ENCODE data around the gene TNKS1BP1. TPM values are rescaled to one million over a fixed set of nuclear protein-coding genes. Genes with fewer than 3 reads are reported as not detected.

The TNKS1BP1 gene
- total RNA-seq, 4 donors from 2014 or later, result 62.0 to 193 (median 85.7) TPM

DNA sequence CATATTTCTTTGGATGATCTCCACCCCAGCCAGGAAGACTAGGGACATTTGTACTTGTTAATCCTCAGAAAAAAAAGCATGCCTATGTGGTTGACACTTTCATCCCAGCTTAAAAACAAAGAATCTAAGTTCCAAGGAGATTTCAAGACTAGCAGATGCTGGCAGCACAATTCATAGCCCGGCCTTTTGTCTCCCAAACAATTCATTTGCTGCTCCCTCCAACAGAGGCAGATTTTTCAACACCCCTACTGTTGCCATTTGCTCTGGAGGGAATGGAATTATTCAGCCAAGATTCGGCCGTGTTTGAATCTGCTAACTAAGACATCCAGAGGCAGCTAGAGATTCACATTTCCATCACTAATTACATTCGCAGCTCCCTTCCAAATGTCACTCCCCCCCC, 28.7 kb upstream of the TNKS1BP1 start:
- no peak for TF ChIP-seq CTCF (IDR thresholded peaks at IDR 0.05; ENCODE audit: low read depth)

GRCh38 chr11:57353036-57353435, 28.3 kb upstream of the TNKS1BP1 start:
- TF ChIP-seq CTCF (IDR thresholded peaks at IDR 0.05; ENCODE audit: low read depth), result no peak

- TF ChIP-seq CTCF (IDR thresholded peaks at IDR 0.05; ENCODE audit: low read depth), result no peak
Observed at GRCh38 chr11:57349491-57350274, 24.9 kb upstream of the TNKS1BP1 start.

- no peak for TF ChIP-seq CTCF (IDR thresholded peaks at IDR 0.05; ENCODE audit: low read depth)
Observed at GRCh38 chr11:57348636-57349313, 24.0 kb upstream of the TNKS1BP1 start.

DNA sequence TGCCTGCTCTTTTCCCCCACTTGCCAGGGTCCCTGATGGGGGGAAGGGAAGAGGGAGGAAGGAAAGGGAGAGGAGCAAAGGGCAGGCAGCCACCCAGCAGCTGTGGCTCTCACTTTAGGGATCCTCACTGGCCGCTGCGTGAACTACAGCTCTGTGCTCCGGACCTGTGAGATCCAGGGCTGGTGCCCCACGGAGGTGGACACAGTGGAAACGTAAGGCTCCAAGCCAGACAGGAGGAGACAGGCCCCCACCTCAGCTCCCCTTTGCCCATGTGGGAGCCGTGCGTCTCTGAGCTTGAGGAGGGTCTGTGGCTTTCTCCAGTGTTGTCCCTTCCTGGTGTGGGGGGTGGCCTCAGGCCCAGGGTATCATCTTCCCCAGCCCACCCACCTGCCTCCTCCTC, 23.3 kb upstream of the TNKS1BP1 start:
- no peak for TF ChIP-seq CTCF (IDR thresholded peaks at IDR 0.05; ENCODE audit: low read depth)

DNA sequence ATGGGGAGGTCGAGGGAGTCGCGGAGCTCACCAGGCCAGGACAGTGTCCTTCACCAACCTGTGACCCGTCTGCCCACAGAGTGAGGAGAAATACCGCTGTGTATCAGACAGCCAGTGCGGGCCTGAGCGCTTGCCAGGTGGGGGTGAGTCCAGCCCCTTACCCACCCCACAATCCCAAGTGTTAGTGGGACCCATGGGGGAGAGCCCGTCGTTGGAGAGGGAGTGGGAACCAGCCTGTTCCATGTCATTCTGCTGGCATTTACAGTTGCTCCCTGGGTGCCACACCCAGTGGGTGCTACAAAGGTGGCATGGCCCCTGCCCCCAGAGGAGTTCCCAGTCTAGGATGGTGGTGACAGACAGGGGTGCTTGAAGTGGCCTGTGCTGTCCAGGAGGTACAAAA, 22.6 kb upstream of the TNKS1BP1 start:
- TF ChIP-seq CTCF (IDR thresholded peaks at IDR 0.05; ENCODE audit: low read depth), result no peak

DNA sequence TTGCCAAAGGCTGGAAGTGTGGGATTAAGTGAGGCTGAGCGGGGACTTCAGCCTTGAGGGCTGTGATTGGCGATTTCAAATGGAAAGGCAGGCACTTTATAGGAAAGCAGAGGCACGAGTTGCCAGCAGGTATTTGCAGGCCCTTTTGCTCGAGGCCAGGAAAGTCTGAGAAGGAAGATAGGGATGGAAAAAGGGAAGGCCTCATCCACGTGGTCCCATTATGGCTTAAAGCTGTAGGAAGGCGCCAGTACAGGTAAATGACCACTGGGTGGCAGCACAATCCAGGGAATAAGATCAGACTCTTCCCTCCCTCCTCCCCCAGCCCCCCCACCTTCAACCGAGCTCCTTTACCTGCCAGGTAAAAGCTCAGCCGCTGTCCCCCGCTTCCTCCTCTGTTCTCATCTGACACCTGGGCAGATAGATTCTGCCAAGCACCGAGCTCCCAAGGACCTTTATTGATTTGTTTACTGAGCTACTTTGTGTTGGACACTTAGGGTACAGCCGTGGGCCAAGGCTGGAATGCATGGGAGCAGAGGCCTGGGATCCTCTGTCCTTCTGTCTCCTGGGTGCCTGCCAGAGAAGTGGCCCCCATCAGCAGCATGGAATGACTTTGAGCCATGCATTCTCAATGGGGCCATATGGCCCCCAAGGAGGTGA, 20.9 kb upstream of the TNKS1BP1 start:
- TF ChIP-seq CTCF (IDR thresholded peaks at IDR 0.05; ENCODE audit: low read depth), result no peak

Data from subcutaneous adipose tissue (tissue), 4 donors.